ENCODE data around the gene CACTIN.

DNA sequence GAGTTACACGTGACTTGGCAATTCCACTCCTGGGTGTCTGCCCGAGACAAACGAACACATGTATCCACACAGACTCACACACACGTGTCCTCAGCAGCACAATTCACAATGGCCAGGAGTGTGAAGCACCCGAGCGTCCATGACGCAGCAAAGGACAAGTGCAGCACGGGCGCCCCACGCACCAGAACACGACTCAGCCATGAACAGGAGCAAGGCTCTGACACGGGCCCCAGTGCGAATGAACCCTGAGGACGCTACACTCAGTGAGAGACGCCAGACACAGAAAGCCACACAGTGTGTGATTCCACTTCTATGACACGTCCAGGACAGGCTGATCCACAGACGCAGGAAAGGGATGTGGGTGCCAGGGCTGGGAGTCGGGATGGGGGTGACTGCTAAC lies 37.2 kb upstream of the CACTIN start:
- TF ChIP-seq, protein P1, sequence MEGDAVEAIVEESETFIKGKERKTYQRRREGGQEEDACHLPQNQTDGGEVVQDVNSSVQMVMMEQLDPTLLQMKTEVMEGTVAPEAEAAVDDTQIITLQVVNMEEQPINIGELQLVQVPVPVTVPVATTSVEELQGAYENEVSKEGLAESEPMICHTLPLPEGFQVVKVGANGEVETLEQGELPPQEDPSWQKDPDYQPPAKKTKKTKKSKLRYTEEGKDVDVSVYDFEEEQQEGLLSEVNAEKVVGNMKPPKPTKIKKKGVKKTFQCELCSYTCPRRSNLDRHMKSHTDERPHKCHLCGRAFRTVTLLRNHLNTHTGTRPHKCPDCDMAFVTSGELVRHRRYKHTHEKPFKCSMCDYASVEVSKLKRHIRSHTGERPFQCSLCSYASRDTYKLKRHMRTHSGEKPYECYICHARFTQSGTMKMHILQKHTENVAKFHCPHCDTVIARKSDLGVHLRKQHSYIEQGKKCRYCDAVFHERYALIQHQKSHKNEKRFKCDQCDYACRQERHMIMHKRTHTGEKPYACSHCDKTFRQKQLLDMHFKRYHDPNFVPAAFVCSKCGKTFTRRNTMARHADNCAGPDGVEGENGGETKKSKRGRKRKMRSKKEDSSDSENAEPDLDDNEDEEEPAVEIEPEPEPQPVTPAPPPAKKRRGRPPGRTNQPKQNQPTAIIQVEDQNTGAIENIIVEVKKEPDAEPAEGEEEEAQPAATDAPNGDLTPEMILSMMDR (IDR thresholded peaks at IDR 0.05): no peak
- TF ChIP-seq POLR2A (IDR thresholded peaks at IDR 0.05): no peak
- no peak for TF ChIP-seq EP300 (IDR thresholded peaks at IDR 0.05)

All from sigmoid colon (tissue), 4 donors.